Measurements from ENCODE around the gene NUP107. TPM values are rescaled to one million over a fixed set of nuclear protein-coding genes. Genes with fewer than 3 reads are reported as not detected.

Gene NUP107
- total RNA-seq, 1 donor from 2014 or later, result 18.7 TPM

DNA sequence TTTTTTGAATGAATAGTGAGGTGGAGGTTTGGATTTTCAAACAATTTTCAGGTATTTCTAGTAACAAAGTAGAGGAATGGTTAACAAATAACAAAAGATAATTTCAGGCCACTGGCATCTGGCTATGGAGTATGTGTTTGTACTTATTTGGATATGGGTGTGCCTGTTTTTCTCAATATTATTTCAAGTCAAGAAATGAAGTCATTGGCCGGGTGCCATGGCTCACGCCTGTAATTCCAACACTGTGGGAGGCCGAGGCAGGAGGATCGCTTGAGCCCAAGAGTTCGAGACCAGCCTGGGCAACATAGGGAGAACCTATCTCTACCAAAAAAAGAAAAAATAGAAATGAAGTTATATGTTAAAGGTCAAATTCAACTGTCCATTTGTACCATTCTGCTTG lies 73.1 kb downstream of the NUP107 start:
- TF ChIP-seq, protein P1, sequence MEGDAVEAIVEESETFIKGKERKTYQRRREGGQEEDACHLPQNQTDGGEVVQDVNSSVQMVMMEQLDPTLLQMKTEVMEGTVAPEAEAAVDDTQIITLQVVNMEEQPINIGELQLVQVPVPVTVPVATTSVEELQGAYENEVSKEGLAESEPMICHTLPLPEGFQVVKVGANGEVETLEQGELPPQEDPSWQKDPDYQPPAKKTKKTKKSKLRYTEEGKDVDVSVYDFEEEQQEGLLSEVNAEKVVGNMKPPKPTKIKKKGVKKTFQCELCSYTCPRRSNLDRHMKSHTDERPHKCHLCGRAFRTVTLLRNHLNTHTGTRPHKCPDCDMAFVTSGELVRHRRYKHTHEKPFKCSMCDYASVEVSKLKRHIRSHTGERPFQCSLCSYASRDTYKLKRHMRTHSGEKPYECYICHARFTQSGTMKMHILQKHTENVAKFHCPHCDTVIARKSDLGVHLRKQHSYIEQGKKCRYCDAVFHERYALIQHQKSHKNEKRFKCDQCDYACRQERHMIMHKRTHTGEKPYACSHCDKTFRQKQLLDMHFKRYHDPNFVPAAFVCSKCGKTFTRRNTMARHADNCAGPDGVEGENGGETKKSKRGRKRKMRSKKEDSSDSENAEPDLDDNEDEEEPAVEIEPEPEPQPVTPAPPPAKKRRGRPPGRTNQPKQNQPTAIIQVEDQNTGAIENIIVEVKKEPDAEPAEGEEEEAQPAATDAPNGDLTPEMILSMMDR (IDR thresholded peaks at IDR 0.05; ENCODE audit: borderline replicate concordance), result no peak
- DNase-seq, result no peak

DNA sequence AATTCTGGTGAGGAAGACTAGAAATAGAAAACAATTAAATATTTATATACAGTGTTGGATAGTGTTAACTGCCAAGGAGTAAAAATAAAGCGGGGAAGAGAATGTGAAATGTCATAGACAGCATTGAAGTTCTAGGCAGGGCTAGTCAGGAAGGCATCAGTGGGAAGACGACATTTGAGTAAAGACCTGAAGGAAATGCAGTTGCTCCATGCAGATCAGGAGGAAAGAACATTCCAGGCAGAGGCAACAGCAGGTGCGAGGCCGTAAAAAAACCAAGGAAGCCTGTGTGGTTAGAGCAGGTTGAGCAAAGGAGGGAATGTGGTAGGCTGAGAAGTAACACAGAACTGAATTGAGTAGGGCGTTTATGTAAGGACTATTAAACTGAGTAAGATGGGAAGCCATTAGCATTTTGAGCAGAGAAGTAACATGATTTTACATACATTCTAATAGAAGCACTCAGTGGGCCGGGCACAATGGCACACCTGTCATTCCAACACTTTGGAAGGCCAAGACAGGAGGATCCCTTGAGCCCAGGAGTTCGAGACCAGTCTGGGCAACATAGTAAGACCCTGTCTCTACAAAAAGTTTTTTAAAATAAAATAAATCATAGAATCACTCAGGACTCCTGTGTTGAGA lies 74.1 kb downstream of the NUP107 start:
- Histone ChIP-seq H3K27me3 (ENCODE audit: low read depth) (no peaks in the 10 kb centered on the region), H3K36me3 (peaks cover 72% of the 10 kb centered on the region), H3K4me3 (no peak overlapping the region), H3K4me1 (no peaks in the 10 kb centered on the region), H3K9me3 (replicated peaks) (no peaks in the 10 kb centered on the region), H3K27ac (replicated peaks) (no peak overlapping the region)
- TF ChIP-seq, protein P1 (IDR thresholded peaks at IDR 0.05; ENCODE audit: borderline replicate concordance), result no peak
- no peak for DNase-seq
- intact Hi-C loops (cut with micrococcal nuclease), result no loop called here

More for the DNA sequence above, 73.1 kb downstream of the NUP107 start:
- Histone ChIP-seq H3K36me3 (peaks cover 75% of the 10 kb centered on the region), H3K4me3 (no peak overlapping the region), H3K9me3 (replicated peaks) (no peaks in the 10 kb centered on the region), H3K4me1 (no peaks in the 10 kb centered on the region), H3K27ac (replicated peaks) (no peak overlapping the region), H3K27me3 (ENCODE audit: low read depth) (no peaks in the 10 kb centered on the region)
- intact Hi-C loops (cut with micrococcal nuclease), result no loop called here

DNA sequence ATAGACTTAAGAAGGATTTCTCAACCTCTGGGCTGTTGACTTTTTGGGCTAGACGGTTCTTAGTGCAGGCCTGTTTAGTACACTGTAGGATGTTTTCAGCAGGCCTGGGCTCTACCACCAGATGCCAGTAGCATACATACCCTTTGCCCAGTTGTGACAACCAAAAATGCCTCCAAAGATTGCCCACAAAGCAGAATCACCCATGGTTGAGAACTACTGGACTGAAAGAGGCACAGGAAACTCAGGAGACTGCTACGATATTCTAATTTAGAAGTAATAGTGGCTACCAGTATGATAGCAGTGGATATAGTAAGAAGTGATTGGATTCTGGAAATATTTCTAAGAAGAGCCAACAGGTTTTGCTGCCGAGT lies 74.6 kb downstream of the NUP107 start:
- H3K4me1 ChIP-seq, result no peaks in the 10 kb centered on the region
- peaks cover 67% of the 10 kb centered on the region for H3K36me3 ChIP-seq
- no peak overlapping the region for H3K4me3 ChIP-seq
- intact Hi-C loops (cut with micrococcal nuclease), result no loop called here
- no peak overlapping the region for H3K27ac ChIP-seq (replicated peaks)
- no peaks in the 10 kb centered on the region for H3K9me3 ChIP-seq (replicated peaks)
- no peak for DNase-seq
- TF ChIP-seq, protein P1 (IDR thresholded peaks at IDR 0.05; ENCODE audit: borderline replicate concordance), result no peak
- no peaks in the 10 kb centered on the region for H3K27me3 ChIP-seq (ENCODE audit: low read depth)

DNA sequence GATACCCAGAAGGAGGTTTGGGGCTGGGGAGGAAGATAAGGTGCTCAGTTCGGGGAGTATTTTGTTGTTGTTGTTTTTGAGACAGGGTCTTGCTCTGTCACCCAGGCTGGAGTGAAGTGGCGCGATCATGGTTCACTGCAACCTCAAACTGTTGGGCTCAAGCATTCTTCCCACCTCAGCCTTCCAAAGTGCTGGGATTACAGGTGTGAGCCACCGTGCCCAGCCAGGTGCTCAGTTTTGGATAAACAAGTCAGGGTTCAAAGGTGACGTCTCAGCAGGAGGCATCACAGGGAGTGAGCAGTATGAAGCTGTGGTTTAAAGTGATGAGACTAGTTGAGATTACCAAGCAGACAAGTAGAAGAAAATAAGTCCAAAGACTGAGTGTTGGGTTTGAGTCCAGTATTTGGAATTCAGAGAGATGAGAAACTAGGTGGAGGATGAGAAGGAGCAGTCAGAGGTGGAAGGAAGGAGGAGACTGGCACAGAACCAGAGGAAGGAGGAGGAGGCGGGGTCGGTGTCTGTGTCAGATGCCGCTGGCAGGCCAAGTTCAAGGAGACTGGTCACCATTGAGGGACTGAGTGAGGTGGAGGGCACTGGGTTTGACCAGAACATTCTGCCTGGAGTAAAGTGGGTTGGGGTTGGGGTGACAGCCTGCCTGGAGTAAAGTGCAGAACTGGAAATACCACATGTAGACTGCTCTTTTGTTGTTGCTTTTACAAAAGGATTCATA lies 75.3 kb downstream of the NUP107 start:
- no peak overlapping the region for H3K4me3 ChIP-seq
- no peak overlapping the region for H3K27ac ChIP-seq (replicated peaks)
- H3K9me3 ChIP-seq (replicated peaks), result no peaks in the 10 kb centered on the region
- H3K27me3 ChIP-seq (ENCODE audit: low read depth), result no peaks in the 10 kb centered on the region
- TF ChIP-seq, protein P1 (IDR thresholded peaks at IDR 0.05; ENCODE audit: borderline replicate concordance), result no peak
- intact Hi-C loops (cut with micrococcal nuclease), result no loop called here
- no peak for DNase-seq
- H3K36me3 ChIP-seq, result peaks cover 64% of the 10 kb centered on the region
- H3K4me1 ChIP-seq, result no peaks in the 10 kb centered on the region

DNA sequence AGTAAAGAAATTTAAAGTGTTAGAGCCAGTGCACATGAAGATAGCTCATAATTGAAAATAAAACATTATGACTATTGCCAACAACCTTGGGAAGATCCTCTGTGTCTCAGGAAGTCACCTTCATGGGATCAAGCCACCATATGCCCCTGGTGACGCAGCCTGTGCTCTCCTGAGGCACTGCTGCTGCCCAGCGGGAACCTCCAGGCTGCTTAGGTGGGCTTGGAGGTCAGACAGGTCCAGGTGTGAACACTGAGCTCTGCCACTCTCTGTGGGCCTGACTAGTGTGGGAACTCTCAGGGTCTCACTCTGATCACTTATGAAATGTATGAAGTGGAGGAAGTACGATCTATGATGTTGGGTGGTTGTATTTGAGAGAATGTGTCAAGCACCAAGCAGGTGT lies 75.9 kb downstream of the NUP107 start:
- TF ChIP-seq, protein P1 (IDR thresholded peaks at IDR 0.05; ENCODE audit: borderline replicate concordance), result no peak
- Histone ChIP-seq H3K36me3 (peaks cover 58% of the 10 kb centered on the region), H3K4me3 (no peak overlapping the region), H3K27ac (replicated peaks) (no peak overlapping the region), H3K27me3 (ENCODE audit: low read depth) (no peaks in the 10 kb centered on the region), H3K9me3 (replicated peaks) (no peaks in the 10 kb centered on the region), H3K4me1 (no peaks in the 10 kb centered on the region)
- DNase-seq, result no peak
- intact Hi-C loops (cut with micrococcal nuclease), result no loop called here

All from left ventricle myocardium inferior (tissue), 1 donor.